ENCODE measurements around the gene ABHD15. TPM values are rescaled to one million over a fixed set of nuclear protein-coding genes. Genes with fewer than 3 reads are reported as not detected.

ABHD15 gene
- total and polyA plus RNA-seq, 9 of the 15 experiments (the other 6 are each of a cell fraction or from before 2014, with no cell fraction given) = 0.85 to 4.2 (median 2.1) TPM

- TF ChIP-seq FOSL1 (tag; conservative IDR thresholded peaks at IDR 0.05) (no peak), ERF (CRISPR knock-in tag; IDR thresholded peaks at IDR 0.05) (no peak), HNRNPK (IDR thresholded peaks at IDR 0.05; ENCODE audit: low read depth, low read length, poor library complexity, severe bottlenecking) (no peak), FOXK1 (CRISPR knock-in tag; IDR thresholded peaks at IDR 0.05; ENCODE audit: borderline replicate concordance) (no peak), FUS (optimal IDR thresholded peaks at IDR 0.05; ENCODE audit: low read depth, low read length) (no peak), U2AF1 (optimal IDR thresholded peaks at IDR 0.05; ENCODE audit: low read depth, low read length) (no peak), CBFA2T3 (IDR thresholded peaks at IDR 0.05) (no peak), ZNF764 (CRISPR knock-in tag; IDR thresholded peaks at IDR 0.05; ENCODE audit: low read depth) (no peak), ZZZ3 (IDR thresholded peaks at IDR 0.05) (no peak), RBBP5 (IDR thresholded peaks at IDR 0.05; ENCODE audit: borderline replicate concordance, insufficient read depth, low read length, poor library complexity, severe bottlenecking) (peak; percentile 24), YY1 (IDR thresholded peaks at IDR 0.05; ENCODE audit: borderline replicate concordance in 1 of 3, control insufficient read depth in 1 of 3, extremely low read depth in 1 of 3, insufficient read depth in 3 of 3, insufficient read length in 1 of 3, insufficient replicate concordance in 2 of 3, low read depth in 1 of 3, low read length in 2 of 3) (peak in 1 of 3 experiments; percentile 19), MED1 (CRISPR knock-in tag; IDR thresholded peaks at IDR 0.05; ENCODE audit: borderline replicate concordance) (no peak), SMARCE1 (IDR thresholded peaks at IDR 0.05) (no peak), TCF3 (CRISPR knock-in tag; IDR thresholded peaks at IDR 0.05) (no peak), TOE1 (IDR thresholded peaks at IDR 0.05; ENCODE audit: borderline replicate concordance) (no peak), TOE1 (CRISPR knock-in tag; IDR thresholded peaks at IDR 0.05; ENCODE audit: borderline replicate concordance, low read depth) (no peak), POLR2A (conservative IDR thresholded peaks at IDR 0.05) (no peak), ZBTB11 (CRISPR knock-in tag; IDR thresholded peaks at IDR 0.05) (0 out of 6 replicates have a peak, but pooled peaks of 1 of the 3 experiments have one; percentile 31), SMAD3 (CRISPR knock-in tag; conservative IDR thresholded peaks at IDR 0.05) (no peak), ZNF134 (CRISPR knock-in tag; conservative IDR thresholded peaks at IDR 0.05) (no peak), ZNF699 (CRISPR knock-in tag; IDR thresholded peaks at IDR 0.05; ENCODE audit: insufficient replicate concordance) (no peak), LEF1 (IDR thresholded peaks at IDR 0.05) (no peak), PHTF2 (CRISPR knock-in tag; IDR thresholded peaks at IDR 0.05) (no peak), ZNF79 (CRISPR knock-in tag; IDR thresholded peaks at IDR 0.05; ENCODE audit: low read depth) (no peak)
Measured at GRCh38 chr17:29593591-29594518, 27.0 kb upstream of the ABHD15 start (continued).
